Measurements from ENCODE around the gene TPX2. TPM values are rescaled to one million over a fixed set of nuclear protein-coding genes. Genes with fewer than 3 reads are reported as not detected.
"Not testable (repeated sequence)": the region's sequence is repeated elsewhere in the genome, so short reads cannot be mapped to it uniquely, and the experiment has no call there.

Gene TPX2
- total RNA-seq, 6 experiments from 2014 or later: 0.56 to 8.3 (median 2.8) TPM

GRCh38 chr20:31808481-31808880, 69.4 kb downstream of the TPX2 start:
- Histone ChIP-seq H3K27ac (no peak overlapping the region), H3K27me3 (no peaks in the 10 kb centered on the region), H3K4me3 (no peak overlapping the region), H3K36me3 (no peaks in the 10 kb centered on the region), H3K4me1 (no peaks in the 10 kb centered on the region), H3K9me3 (no peaks in the 10 kb centered on the region)
- intact Hi-C loops (cut with DNase I): no loop called here
- no peak for DNase-seq
- TF ChIP-seq POLR2A (IDR thresholded peaks at IDR 0.05): no peak
- ATAC-seq: no peak
- 87% methylated on average over 2 of the region's 3 CpGs for WGBS (ENCODE audit: insufficient coverage, low coverage, low lambda C conversion rate, missing lambda C conversion rate)

- no peak overlapping the region for H3K27ac ChIP-seq
- H3K27me3 ChIP-seq: no peaks in the 10 kb centered on the region
- no peak overlapping the region for H3K4me3 ChIP-seq
- DNase-seq (no peak), ATAC-seq (no peak)
- no peaks in the 10 kb centered on the region for H3K36me3 ChIP-seq
- intact Hi-C loops (cut with DNase I): no loop called here
- H3K9me3 ChIP-seq: no peaks in the 10 kb centered on the region
- no peaks in the 10 kb centered on the region for H3K4me1 ChIP-seq
- TF ChIP-seq POLR2A (IDR thresholded peaks at IDR 0.05) (no peak), CTCF (IDR thresholded peaks at IDR 0.05) (no peak)
- WGBS (ENCODE audit: insufficient coverage, low coverage, low lambda C conversion rate, missing lambda C conversion rate): 80% methylated on average over 2 of the region's 3 CpGs
Observed at GRCh38 chr20:31809661-31810060, 70.6 kb downstream of the TPX2 start.

- no peak for ATAC-seq
- Histone ChIP-seq H3K27me3 (no peaks in the 10 kb centered on the region), H3K4me1 (no peaks in the 10 kb centered on the region), H3K9me3 (no peaks in the 10 kb centered on the region), H3K36me3 (no peaks in the 10 kb centered on the region), H3K4me3 (no peak overlapping the region), H3K27ac (no peak overlapping the region)
- no peak for DNase-seq
- TF ChIP-seq CTCF (IDR thresholded peaks at IDR 0.05) (no peak), POLR2A (IDR thresholded peaks at IDR 0.05) (no peak)
- no CpG with 5 or more reads among the region's 4 CpGs for WGBS (ENCODE audit: insufficient coverage, low coverage, low lambda C conversion rate, missing lambda C conversion rate)
- intact Hi-C loops (cut with DNase I): no loop called here
Observed at GRCh38 chr20:31811198-31811597, 72.1 kb downstream of the TPX2 start.

GRCh38 chr20:31811796-31812728, 73.0 kb downstream of the TPX2 start:
- TF ChIP-seq POLR2A (IDR thresholded peaks at IDR 0.05) (no peak), CTCF (IDR thresholded peaks at IDR 0.05) (no peak)
- WGBS (ENCODE audit: insufficient coverage, low coverage, low lambda C conversion rate, missing lambda C conversion rate): 67% methylated on average over 5 of the region's 15 CpGs
- H3K4me3 ChIP-seq: no peak overlapping the region
- no peaks in the 10 kb centered on the region for H3K27me3 ChIP-seq
- DNase-seq (no peak), ATAC-seq (no peak)
- no peak overlapping the region for H3K27ac ChIP-seq
- intact Hi-C loops (cut with DNase I): no loop called here
- no peaks in the 10 kb centered on the region for H3K9me3 ChIP-seq
- H3K4me1 ChIP-seq: no peaks in the 10 kb centered on the region
- H3K36me3 ChIP-seq: no peaks in the 10 kb centered on the region

GRCh38 chr20:31813611-31814010, 74.5 kb downstream of the TPX2 start:
- H3K4me1 ChIP-seq: no peaks in the 10 kb centered on the region
- ATAC-seq (no peak), DNase-seq (no peak)
- intact Hi-C loops (cut with DNase I): no loop called here
- no peak overlapping the region for H3K4me3 ChIP-seq
- no peaks in the 10 kb centered on the region for H3K36me3 ChIP-seq
- no peak overlapping the region for H3K27ac ChIP-seq
- no peaks in the 10 kb centered on the region for H3K9me3 ChIP-seq
- no peaks in the 10 kb centered on the region for H3K27me3 ChIP-seq
- TF ChIP-seq POLR2A (IDR thresholded peaks at IDR 0.05) (no peak), CTCF (IDR thresholded peaks at IDR 0.05) (no peak)

GRCh38 chr20:31814142-31814541, 75.1 kb downstream of the TPX2 start:
- DNase-seq; H3K27me3 ChIP-seq; H3K36me3 ChIP-seq; H3K27ac ChIP-seq; H3K4me1 ChIP-seq; ATAC-seq; H3K9me3 ChIP-seq; H3K4me3 ChIP-seq; intact Hi-C loops (cut with DNase I): not testable (repeated sequence)
- WGBS (ENCODE audit: insufficient coverage, low coverage, low lambda C conversion rate, missing lambda C conversion rate): 86% methylated on average over 7 of the region's 7 CpGs
